Memory B cell (primary cell): Measurements from ENCODE around the gene TNFRSF14.
A peak's percentile ranks its signal among the peaks of the same experiment; 100 is the strongest.

Experiments used
- ATAC-seq: fragments of 150-1000 bp; cut with Tn5 transposase; 2 replicates; pipeline ENCODE4 v1.10.0; 2021; ENCODE audit warnings: low read depth, mild to moderate bottlenecking, moderate library complexity
- DNase-seq, 2 donors: peaks; one replicate each; pipeline ENCODE4 v3.0.0; 2022; ENCODE audit warnings: low spot score in 2 of 2
- H3K27ac Mint-ChIP-seq: one replicate; pipeline ENCODE4 v1.8.0; 2022; ENCODE audit warnings: mild to moderate bottlenecking, moderate library complexity, mixed read lengths
- H3K27me3 Mint-ChIP-seq: one replicate; pipeline ENCODE4 v1.8.0; 2022; ENCODE audit warnings: mixed read lengths
- H3K36me3 Mint-ChIP-seq: one replicate; pipeline ENCODE4 v1.8.0; 2022; ENCODE audit warnings: mild to moderate bottlenecking, mixed read lengths
- H3K4me1 Mint-ChIP-seq: one replicate; pipeline ENCODE4 v1.8.0; 2022; ENCODE audit warnings: mixed read lengths
- H3K4me3 Mint-ChIP-seq: one replicate; pipeline ENCODE4 v1.8.0; 2022; ENCODE audit warnings: mild to moderate bottlenecking, moderate library complexity, mixed read lengths
- H3K9me3 Mint-ChIP-seq: one replicate; pipeline ENCODE4 v1.8.0; 2022; ENCODE audit warnings: mixed read lengths

Gene TNFRSF14

DNA sequence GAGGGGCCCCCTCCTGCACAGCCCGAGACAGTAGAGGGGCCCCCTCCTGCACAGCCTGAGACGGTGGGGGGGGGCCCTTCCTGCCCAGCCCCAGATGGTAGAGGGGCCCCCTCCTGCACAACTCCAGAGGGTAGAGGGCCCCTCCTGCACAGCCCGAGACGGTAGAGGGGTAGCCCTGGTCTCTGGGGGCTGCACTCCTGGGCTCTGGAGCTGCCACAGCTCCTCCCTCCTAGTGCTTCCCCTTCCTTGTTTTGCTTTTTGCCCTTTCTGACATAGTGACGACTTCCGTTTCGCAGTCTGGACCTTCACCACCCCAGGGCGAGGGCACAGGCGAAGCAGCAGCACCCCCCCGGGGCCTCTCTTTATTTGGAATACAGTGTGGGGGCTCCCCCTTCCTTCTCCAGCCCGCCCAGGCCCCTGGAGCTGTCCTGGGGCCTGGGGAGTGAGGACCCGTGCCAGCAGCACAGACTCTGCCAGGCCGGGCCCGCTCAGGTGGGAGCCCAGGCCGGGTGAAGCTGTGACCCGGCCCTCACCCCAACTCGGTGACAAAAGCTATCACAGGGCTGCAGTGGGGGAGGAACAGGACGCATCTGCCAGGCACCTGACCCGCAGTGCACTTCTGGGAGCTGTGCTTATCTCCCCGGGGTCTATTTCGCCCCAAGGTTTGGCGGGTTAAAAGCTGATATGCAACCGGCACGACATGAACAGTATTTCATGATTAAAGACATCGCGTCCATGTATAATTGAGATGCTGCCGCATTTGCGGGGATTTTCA, 29.3 kb downstream of the TNFRSF14 start:
- Mint-ChIP-seq H3K27ac (peak overlapping the region; percentile 98), H3K27me3 (no peaks in the 10 kb centered on the region), H3K36me3 (peaks cover 7% of the 10 kb centered on the region), H3K4me1 (peaks cover 35% of the 10 kb centered on the region), H3K9me3 (peaks cover 5% of the 10 kb centered on the region), H3K4me3 (peak overlapping the region; percentile 86)
- ATAC-seq (peak; percentile 63), DNase-seq (peak; percentile 78 to 83)

DNA sequence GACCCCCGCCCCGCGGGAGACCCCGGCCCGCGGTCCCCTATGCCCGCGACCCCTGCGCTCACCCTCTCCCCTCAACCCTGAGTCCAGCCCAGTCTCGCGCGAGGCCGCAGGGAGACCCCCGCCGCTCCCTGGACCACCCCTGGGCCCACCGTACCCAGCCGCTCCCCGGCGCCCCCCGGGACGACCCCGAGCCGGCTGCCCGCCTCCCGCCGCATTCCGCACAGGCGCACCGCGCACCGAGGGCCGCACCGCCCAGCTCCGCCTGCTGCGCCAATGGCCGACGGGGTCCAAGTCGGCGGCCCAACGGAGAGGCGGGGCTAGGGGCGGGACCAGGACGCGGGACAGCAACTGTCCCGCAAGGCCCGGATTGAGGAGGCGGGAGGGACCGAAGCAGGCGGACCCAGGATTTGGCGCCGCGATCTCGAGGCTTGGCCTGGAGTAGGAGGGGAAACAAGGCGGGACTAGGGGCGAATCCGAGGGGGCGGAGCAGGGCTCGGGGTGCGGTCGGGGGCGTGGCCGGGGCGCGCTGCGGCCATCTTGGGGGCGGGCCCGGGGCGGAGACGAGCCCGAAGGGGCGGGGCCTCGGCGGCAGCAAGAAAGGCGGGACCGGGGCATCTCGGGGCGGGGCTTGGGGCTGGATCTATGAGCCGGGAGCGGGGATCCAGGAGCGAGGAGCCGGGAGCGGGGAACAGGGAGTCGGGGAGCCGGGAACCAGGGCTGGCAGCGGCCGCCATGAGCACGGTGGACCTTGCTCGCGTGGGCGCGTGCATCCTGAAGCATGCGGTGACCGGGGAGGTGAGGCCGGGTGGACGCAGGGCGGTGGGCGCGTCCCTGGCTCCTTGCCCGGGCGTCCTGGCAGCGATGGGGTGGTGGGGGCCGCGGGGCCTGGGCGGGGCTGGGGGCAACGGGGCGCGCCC, 30.2 kb downstream of the TNFRSF14 start, which contains the start of gene PRXL2B:
Gene PRXL2B (plus strand): TSS at position 624 of the 917 bp plus-strand sequence. CDS start 109 bp downstream, at position 733.
- ATAC-seq (peak; percentile 69), DNase-seq (peak; percentile 98 to 99)
- peaks cover 30% of the 10 kb centered on the region for H3K4me1 Mint-ChIP-seq
- no peaks in the 10 kb centered on the region for H3K27me3 Mint-ChIP-seq
- peak within 1 kb of the TSS; percentile 86 for H3K4me3 Mint-ChIP-seq
- H3K36me3 Mint-ChIP-seq, result peaks cover 3% of the 10 kb centered on the region
- peak within 1 kb of the TSS; percentile 98 for H3K27ac Mint-ChIP-seq
- peaks cover 3% of the 10 kb centered on the region for H3K9me3 Mint-ChIP-seq

DNA sequence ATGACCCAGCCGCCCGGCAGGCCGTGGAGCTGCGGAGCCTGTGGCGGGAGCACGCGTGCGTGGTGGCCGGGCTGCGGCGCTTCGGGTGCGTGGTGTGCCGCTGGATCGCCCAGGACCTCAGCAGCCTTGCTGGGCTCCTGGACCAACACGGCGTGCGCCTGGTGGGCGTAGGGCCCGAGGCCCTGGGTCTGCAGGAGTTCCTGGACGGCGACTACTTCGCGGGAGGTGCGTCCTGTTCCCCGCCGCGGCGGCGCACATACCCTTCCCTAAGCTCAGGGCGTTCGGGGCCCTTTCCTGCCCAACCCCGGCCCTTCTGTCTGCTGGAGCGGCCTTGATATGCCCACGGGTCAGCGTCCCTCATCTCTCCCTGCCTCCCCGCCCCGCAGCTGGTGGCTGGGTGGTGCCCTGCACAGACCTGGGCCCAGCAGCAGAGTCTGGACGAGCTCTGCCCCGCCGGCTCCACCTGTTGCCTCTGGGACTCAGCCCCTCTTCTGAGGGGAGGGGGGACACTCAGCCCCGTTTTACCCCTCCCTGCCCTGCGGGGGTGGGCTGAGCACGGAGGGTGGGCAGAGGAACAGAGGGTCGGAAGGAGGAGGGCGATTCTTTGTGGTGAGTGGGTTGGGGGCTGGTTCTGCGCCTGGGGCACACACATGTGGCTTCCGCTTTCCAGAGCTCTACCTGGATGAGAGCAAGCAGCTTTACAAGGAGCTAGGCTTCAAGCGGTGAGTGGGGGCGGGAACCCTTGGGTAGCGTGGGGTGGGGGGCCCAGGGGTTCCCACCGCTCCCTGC, 31.1 kb downstream of the TNFRSF14 start:
- H3K27me3 Mint-ChIP-seq, result peaks cover 1% of the 10 kb centered on the region
- DNase-seq, result peak in 1 of 2 donors; percentile 56
- H3K4me1 Mint-ChIP-seq, result peaks cover 26% of the 10 kb centered on the region
- peak overlapping the region; percentile 98 for H3K27ac Mint-ChIP-seq
- no peaks in the 10 kb centered on the region for H3K36me3 Mint-ChIP-seq
- peak overlapping the region; percentile 70 for H3K4me3 Mint-ChIP-seq
- no peaks in the 10 kb centered on the region for H3K9me3 Mint-ChIP-seq
- no peak for ATAC-seq

DNA sequence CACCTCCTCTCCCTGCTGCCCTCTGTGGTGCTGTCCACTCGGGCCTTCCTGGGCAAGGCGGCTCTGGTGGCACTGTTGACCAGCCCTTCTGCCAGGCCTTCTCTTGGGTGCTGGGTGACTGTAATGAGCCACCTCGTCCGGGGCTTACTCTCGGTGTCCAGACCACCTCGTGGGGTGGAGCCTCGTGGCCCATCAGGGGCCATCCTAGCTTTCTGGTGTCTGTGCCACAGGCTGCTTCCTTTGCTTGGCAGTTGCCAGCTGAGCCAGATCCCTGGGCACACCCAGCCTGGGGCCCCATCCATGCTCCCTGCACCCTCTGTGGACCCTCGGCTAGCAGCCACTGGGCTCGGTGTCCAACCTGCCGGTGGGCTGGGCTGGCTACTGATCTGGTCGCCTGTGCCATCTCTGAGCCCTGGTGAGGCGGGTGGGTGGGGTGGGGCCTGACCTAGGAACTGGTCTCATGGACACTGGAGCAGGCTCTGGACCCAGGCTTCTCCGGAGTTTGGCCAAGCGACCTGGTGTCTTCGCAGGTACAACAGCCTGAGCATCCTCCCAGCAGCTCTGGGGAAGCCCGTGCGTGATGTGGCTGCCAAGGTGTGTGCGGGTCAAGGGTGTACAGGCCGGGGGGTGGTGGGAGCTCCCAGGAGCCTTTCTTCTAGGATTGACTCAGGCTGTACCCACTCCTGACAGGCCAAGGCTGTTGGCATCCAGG, 31.8 kb downstream of the TNFRSF14 start:
- H3K9me3 Mint-ChIP-seq, result no peaks in the 10 kb centered on the region
- ATAC-seq (no peak), DNase-seq (no peak)
- no peaks in the 10 kb centered on the region for H3K36me3 Mint-ChIP-seq
- peak overlapping the region; percentile 70 for H3K4me3 Mint-ChIP-seq
- peaks cover 4% of the 10 kb centered on the region for H3K27me3 Mint-ChIP-seq
- no peak overlapping the region for H3K27ac Mint-ChIP-seq
- H3K4me1 Mint-ChIP-seq, result peaks cover 27% of the 10 kb centered on the region

DNA sequence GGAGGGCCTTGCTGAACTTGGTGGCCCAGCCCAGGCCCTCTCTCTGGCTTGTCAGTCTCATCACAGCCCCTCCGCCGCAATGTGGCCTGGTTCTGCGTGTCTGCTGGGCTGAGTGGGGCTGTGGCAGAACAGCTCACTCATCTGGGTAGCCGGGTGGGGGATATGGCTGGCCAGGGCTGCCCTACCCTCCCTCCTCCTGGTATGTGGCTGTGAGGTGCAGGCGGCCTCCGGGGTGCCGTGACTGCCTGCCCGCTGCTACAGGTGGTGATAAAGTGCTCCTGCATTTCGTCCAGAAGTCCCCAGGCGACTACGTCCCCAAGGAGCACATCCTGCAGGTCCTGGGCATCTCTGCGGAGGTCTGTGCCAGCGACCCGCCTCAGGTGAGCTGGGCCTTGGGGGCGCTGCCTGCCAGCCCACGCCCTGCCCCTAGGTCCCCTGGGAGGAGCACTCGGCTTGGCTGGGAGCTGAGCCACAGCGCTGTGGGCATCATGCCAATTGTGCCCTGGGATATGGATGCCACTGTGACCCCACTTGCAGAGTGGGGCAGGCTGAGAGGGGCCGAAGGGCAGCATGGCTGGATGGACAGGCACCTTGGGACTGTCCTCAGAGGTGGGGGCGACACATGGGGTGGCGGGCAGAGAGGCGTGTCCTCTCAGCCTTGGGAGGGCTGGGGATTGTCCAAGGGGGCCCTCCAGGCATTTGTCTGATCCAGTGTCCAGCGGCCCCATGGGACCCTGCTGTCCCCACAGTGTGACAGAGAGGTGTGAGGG, 32.7 kb downstream of the TNFRSF14 start:
- Mint-ChIP-seq H3K27me3 (peaks cover 4% of the 10 kb centered on the region), H3K36me3 (no peaks in the 10 kb centered on the region), H3K27ac (no peak overlapping the region), H3K9me3 (no peaks in the 10 kb centered on the region), H3K4me3 (no peak overlapping the region), H3K4me1 (peaks cover 20% of the 10 kb centered on the region)
- no peak for ATAC-seq
- DNase-seq, result no peak

DNA sequence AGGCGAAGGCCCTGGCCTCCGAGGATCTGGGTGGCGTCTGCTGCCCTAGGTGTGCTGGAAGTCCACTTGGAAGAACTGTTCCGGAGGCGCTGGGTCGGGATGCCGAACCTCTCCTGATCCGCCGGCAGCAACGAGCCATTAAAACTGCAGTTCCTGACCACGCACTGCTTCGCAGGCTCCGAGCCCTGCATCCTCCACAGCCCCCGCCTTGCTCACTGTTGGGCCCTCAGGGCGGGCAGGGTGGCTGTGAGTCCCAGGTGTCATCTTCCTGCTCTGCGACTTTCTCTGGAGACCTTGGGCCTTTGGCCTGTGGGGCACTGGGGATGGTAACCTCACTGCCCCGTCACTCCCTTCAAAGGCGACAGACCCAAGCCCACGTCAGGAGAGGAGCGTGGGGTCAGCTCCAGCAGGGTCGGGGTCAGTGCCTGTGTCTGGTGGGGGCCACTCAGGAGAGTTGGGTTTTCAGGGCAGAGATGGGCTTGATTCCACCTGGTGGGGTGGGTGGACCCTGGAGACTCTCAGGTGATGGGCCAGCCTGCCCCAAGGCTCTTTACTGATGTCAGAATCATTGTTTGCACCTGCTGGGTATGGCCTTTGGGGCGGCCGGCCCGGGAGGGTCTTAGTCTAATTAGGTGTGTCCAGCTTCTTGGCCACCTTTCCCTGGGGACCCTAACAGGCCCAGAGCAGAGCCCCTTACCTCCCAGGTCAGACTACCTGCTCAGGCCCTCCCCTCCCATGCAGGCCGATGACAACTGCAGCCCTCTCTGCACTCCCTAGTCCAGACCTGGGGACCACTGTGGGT, 33.5 kb downstream of the TNFRSF14 start:
- Mint-ChIP-seq H3K27me3 (peaks cover 4% of the 10 kb centered on the region), H3K4me3 (peak overlapping the region; percentile 21), H3K27ac (no peak overlapping the region), H3K4me1 (peaks cover 13% of the 10 kb centered on the region), H3K36me3 (no peaks in the 10 kb centered on the region), H3K9me3 (no peaks in the 10 kb centered on the region)
- ATAC-seq (no peak), DNase-seq (no peak)

DNA sequence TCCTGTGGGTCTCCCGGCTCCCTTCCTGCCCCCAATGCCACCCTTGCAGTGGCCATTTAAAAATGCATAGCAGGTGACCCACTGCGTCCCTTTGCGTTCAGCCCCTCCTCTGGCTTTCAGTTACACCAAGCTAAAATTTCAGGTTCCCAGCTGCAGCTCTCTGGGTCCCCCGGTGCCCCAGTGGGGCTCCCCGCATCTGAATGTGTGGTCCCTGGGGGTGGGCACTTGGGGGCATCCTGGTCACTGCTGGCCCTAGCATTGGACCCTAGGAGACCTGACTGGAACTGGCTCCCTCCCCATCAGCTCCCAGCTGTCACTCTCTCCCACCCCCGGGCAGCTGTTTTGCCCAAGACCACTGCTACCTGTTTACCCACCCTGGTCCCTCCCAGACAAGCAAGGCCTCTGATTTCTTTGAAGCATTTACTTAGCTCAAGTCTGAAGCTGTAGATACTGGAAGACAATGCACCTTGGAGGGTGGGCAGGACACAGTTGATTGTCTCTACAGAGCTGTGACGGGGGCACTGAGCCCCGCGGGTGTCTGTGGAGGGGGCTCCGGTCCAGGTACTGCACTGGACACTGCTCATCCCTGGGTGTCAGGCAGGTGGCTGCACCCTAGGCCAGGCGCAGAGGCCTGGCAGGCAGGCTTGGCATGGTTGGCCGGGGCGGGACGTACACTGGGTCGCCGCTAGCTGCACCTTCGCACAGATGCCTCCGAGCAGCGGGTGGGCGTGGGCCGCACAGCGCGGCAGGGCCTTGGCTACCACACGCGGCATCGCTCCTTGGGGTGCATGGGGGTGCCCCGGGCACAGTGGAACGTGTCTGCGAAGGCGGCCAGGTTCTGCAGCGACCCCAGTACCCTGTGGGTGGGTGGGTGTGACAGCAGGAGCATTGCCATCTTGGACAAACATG, 34.3 kb downstream of the TNFRSF14 start:
- Mint-ChIP-seq H3K4me3 (no peak overlapping the region), H3K9me3 (no peaks in the 10 kb centered on the region), H3K27ac (no peak overlapping the region), H3K4me1 (peaks cover 9% of the 10 kb centered on the region), H3K27me3 (peaks cover 4% of the 10 kb centered on the region), H3K36me3 (no peaks in the 10 kb centered on the region)
- DNase-seq (no peak), ATAC-seq (no peak)

DNA sequence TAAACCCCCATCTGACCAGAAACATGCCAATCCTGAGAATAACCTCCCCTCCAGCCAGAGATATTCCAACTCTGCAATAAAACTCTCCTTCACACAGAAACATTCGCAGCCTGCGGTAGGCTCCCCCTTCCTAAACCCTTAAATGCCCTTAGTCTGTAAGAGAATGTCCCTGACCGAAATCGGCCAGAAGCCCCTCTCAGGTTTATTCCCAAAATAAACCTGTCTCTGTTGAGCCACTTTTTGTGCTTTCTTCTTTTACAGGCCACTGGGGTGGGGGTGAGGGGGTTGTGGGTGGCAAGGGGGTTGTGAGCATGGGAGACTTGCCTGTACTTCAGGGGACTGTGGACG, 35.0 kb downstream of the TNFRSF14 start:
- H3K4me3 Mint-ChIP-seq, result no peak overlapping the region
- ATAC-seq, result no peak
- H3K4me1 Mint-ChIP-seq, result peaks cover 9% of the 10 kb centered on the region

DNA sequence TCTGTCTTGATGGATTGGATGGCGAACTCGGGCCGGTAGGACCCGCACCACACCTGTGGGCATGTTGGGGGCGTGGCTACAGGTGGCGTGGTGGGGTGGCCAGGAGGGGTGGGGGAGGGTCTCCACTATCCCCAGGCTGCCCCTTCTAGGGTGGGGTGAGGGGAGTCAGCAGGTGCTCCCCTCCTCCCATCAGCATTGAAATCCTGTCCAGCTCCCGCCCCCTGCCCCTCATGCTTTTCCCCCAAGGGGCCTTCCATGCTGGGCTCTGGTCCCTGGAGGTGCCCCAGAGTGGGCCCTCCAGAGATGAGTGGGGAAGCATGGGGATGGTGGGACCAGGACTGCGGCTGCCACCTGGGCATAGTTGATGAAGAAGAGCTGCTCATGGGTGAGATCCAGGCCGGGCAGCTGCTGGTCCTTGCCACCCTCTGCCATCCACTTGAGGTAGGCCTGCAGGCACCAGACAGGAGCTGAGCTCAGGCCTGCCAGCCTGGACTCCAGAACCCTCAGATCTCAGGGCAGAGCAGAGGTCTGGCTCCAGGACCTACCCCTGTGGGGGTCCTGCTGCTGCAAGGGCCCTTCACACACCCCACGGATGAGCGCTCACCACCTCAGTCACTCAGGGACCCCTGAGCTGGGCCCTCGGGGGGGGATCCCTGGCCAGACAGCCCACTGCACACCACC, 35.5 kb downstream of the TNFRSF14 start:
- no peak for ATAC-seq
- Mint-ChIP-seq H3K27ac (no peak overlapping the region), H3K27me3 (peaks cover 4% of the 10 kb centered on the region), H3K4me1 (peaks cover 9% of the 10 kb centered on the region), H3K9me3 (no peaks in the 10 kb centered on the region), H3K4me3 (no peak overlapping the region), H3K36me3 (no peaks in the 10 kb centered on the region)
- no peak for DNase-seq

More for the DNA sequence above, 35.0 kb downstream of the TNFRSF14 start:
- no peak for DNase-seq
- Mint-ChIP-seq H3K9me3 (no peaks in the 10 kb centered on the region), H3K27ac (no peak overlapping the region), H3K27me3 (peaks cover 4% of the 10 kb centered on the region), H3K36me3 (no peaks in the 10 kb centered on the region)

DNA sequence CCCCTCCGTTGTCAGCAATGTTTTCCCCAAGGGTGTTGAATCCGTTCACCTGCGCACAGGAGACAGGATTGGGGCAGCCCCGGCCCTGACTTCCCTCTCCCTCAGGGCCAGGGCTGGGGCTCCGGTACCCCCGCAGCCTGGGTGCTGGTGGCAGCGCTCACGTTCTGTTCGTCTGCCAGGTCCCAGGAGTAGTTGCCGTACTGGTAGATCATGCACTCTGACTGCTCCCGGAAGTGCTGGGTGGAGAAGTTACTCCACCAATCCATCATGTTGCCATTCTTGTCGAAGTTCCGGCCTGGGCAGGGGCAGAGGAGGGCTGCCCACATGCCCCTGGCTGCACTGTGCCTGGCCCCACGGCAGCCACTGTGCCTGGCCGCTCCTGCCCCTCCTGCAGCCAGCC, 36.5 kb downstream of the TNFRSF14 start:
- no peaks in the 10 kb centered on the region for H3K36me3 Mint-ChIP-seq
- H3K4me3 Mint-ChIP-seq, result no peak overlapping the region
- no peak for DNase-seq
- H3K9me3 Mint-ChIP-seq, result no peaks in the 10 kb centered on the region
- H3K27me3 Mint-ChIP-seq, result peaks cover 10% of the 10 kb centered on the region
- no peak overlapping the region for H3K27ac Mint-ChIP-seq
- H3K4me1 Mint-ChIP-seq, result peaks cover 13% of the 10 kb centered on the region
- ATAC-seq, result no peak

DNA sequence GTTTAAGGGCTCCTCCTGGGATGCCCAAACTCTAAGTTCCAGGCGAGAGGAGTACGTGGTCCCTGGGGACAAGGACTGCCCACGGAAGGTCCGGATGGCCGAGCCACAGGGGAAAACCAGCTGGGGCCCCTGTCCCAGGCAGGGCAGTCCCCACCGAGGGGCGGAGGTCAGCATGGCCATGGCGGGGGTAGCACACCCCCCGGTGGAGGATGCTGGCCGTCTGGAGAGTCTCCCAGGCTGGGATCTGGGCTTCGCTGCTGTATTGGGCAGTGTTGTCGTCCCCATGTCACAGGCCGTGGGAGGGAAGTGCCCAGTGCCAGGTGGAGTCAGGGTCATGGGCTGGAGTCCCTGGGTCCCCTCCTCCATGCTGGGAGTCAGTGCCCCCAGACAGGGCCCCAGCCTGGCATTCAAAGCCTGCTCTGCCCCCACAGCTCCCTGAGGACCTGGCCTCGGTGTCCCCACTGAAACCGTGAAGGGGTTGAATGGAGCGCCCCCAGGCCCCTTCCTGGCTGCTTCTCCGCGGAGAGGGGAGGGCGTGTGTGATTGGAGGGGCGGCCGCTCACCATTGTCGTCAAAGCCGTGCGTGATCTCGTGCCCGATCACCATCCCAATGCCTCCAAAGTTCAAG, 37.2 kb downstream of the TNFRSF14 start:
- Mint-ChIP-seq H3K27ac (no peak overlapping the region), H3K36me3 (no peaks in the 10 kb centered on the region), H3K9me3 (no peaks in the 10 kb centered on the region), H3K27me3 (peaks cover 11% of the 10 kb centered on the region), H3K4me3 (no peak overlapping the region), H3K4me1 (peaks cover 14% of the 10 kb centered on the region)
- DNase-seq, result no peak
- ATAC-seq, result no peak
